Mesodermal cell (in vitro differentiated cells): ENCODE data around the gene COLEC12. TPM values are rescaled to one million over a fixed set of nuclear protein-coding genes. Genes with fewer than 3 reads are reported as not detected.

Source experiments
- H3K27ac ChIP-seq: 2 replicates; pipeline ENCODE4 v1.7.0; 2013; ENCODE audit warnings: mild to moderate bottlenecking, low read depth, low read length, moderate library complexity; ENCODE audit not compliant: severe bottlenecking
- H3K36me3 ChIP-seq: 2 replicates; pipeline ENCODE4 v1.7.1; 2013; ENCODE audit warnings: mild to moderate bottlenecking, low read length, moderate library complexity; ENCODE audit not compliant: control insufficient read depth, insufficient read depth
- H3K4me1 ChIP-seq: one replicate; pipeline ENCODE4 v1.7.1; 2013; ENCODE audit warnings: mild to moderate bottlenecking, low read length; ENCODE audit not compliant: insufficient read depth, control insufficient read depth, poor library complexity, severe bottlenecking
- H3K4me3 ChIP-seq: 2 replicates; pipeline ENCODE4 v1.7.0; 2013; ENCODE audit warnings: low read length, control low read depth, mild to moderate bottlenecking; ENCODE audit not compliant: insufficient read depth, poor library complexity, severe bottlenecking; ENCODE audit errors: extremely low read depth
- H3K9me3 ChIP-seq: 2 replicates; pipeline ENCODE4 v1.7.1; 2013; ENCODE audit warnings: mild to moderate bottlenecking, low read length, moderate library complexity; ENCODE audit not compliant: control insufficient read depth
- WGBS, 2 experiments: methylation state at CpG; one replicate each; pipeline ENCODE4 v1.1.5; 2013; ENCODE audit warnings: missing lambda C conversion rate in 2 of 2; ENCODE audit not compliant: insufficient coverage in 2 of 2; 5-methylcytosine and 5-hydroxymethylcytosine counted together
- polyA plus RNA-seq, 2 experiments: library from polyadenylated mRNA; stranded (reverse); fragments of 50-300 nt; gene quantifications; one replicate each; pipeline ENCODE4 v1.2.3, GENCODE V29; 2013

The COLEC12 gene
- 67.9 TPM for polyA plus RNA-seq (2013, experiment 1 of 2)
- polyA plus RNA-seq (2013, experiment 2 of 2) = 67.8 TPM

GRCh38 chr18:500632-501405 lies at the start of gene COLEC12:
COLEC12 (minus strand) TSS chr18:500701; CDS start chr18:500514, 187 bp downstream.
- 1% methylated on average over 26 to 53 of the region's 75 CpGs for WGBS, 2 experiments
- Histone ChIP-seq H3K9me3 (no peaks in the 10 kb centered on the region), H3K36me3 (no peaks in the 10 kb centered on the region), H3K27ac (peak within 1 kb of the TSS; percentile 89), H3K4me3 (peak within 1 kb of the TSS; percentile 67), H3K4me1 (peaks cover 23% of the 10 kb centered on the region)

DNA sequence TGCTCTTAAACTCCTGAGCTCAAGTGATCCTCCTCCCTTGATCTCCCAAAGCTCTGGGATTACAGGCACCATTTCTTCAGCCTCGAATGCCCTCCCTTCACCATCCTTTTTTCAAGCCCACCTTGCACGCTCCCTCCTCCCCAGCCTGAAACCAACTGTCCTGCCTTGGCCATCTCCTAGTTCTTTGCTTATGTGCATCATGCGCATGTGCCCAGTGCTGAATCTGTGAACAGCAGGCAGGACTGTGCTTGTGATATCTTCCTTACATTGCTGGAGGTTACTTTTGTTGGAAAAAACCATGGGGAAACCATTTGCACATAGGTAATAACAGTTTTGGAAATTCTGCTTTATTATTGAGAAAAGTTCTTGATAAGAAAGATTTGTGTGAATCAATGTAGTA lies 49.5 kb upstream of the COLEC12 start:
- Histone ChIP-seq H3K4me1 (no peaks in the 10 kb centered on the region), H3K36me3 (no peaks in the 10 kb centered on the region), H3K27ac (no peak overlapping the region), H3K9me3 (no peaks in the 10 kb centered on the region), H3K4me3 (no peak overlapping the region)
- 93 to 95% methylated on average over 3 of the region's 3 CpGs for WGBS, 2 experiments

- H3K27ac ChIP-seq = no peak overlapping the region
- no peaks in the 10 kb centered on the region for H3K9me3 ChIP-seq
- H3K4me1 ChIP-seq = peaks cover 3% of the 10 kb centered on the region
- H3K4me3 ChIP-seq = no peak overlapping the region
- no peaks in the 10 kb centered on the region for H3K36me3 ChIP-seq
- 67 to 100% methylated on average over 1 to 2 of the region's 4 CpGs for WGBS, 2 experiments
Observed at GRCh38 chr18:543447-544078, 43.1 kb upstream of the COLEC12 start.

- no peaks in the 10 kb centered on the region for H3K36me3 ChIP-seq
- WGBS, 2 experiments = 92 to 93% methylated on average over 2 to 3 of the region's 6 CpGs
- no peak overlapping the region for H3K4me3 ChIP-seq
- H3K9me3 ChIP-seq = no peaks in the 10 kb centered on the region
- no peak overlapping the region for H3K27ac ChIP-seq
- H3K4me1 ChIP-seq = no peaks in the 10 kb centered on the region
Observed at GRCh38 chr18:533995-534601, 33.6 kb upstream of the COLEC12 start.

DNA sequence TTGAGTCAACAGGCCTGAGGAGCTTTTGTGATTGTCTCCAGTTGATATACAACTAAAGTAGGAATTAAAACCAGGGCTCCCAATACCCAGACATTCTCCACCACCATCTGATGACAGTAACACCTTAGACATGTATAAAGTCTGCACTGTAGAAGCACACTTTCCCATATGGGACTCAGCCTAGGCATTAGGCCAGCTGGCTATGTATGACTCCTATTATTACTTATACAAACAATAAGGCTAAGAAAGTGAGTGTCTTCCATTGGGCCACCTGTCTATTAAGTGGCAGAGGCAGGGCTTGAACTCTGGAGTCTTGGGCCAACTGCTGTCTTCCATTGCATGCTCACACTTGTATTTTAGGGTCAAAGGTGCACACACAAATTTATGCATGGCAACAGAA lies 32.1 kb upstream of the COLEC12 start:
- no peak overlapping the region for H3K27ac ChIP-seq
- no peaks in the 10 kb centered on the region for H3K36me3 ChIP-seq
- no peaks in the 10 kb centered on the region for H3K9me3 ChIP-seq
- no peak overlapping the region for H3K4me3 ChIP-seq
- no peaks in the 10 kb centered on the region for H3K4me1 ChIP-seq

DNA sequence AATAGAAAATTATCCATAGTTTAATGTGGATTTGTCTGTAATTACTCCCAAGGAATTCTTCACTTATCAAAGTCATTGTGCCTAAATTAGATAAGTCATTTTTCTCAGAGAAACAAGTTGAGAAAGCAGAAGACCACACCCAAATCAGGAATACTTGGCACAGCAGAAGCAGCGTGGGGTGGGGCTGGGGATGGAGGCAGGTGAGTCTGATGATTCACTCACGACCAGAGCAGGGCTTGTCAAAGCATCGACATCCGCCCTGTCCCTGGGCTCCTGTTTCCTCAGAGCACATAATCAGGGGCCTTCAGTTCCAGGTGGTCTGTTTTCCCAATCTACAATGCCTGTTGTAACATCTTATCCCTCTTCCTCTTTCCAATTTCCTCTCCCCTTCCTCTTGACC lies 31.5 kb upstream of the COLEC12 start:
- WGBS, 2 experiments = 84 to 97% methylated on average over 4 of the region's 4 CpGs
- H3K36me3 ChIP-seq = no peaks in the 10 kb centered on the region
- peaks cover 4% of the 10 kb centered on the region for H3K4me1 ChIP-seq
- H3K4me3 ChIP-seq = no peak overlapping the region
- H3K9me3 ChIP-seq = no peaks in the 10 kb centered on the region
- no peak overlapping the region for H3K27ac ChIP-seq

- no peaks in the 10 kb centered on the region for H3K9me3 ChIP-seq
- H3K27ac ChIP-seq = no peak overlapping the region
- no peaks in the 10 kb centered on the region for H3K36me3 ChIP-seq
- H3K4me3 ChIP-seq = no peak overlapping the region
- H3K4me1 ChIP-seq = peaks cover 21% of the 10 kb centered on the region
- 80% methylated on average over 1 of the region's 1 CpG; no CpG with 5 or more reads in 1 of the 2 experiments for WGBS, 2 experiments
Observed at GRCh38 chr18:527146-527545, 26.6 kb upstream of the COLEC12 start.

DNA sequence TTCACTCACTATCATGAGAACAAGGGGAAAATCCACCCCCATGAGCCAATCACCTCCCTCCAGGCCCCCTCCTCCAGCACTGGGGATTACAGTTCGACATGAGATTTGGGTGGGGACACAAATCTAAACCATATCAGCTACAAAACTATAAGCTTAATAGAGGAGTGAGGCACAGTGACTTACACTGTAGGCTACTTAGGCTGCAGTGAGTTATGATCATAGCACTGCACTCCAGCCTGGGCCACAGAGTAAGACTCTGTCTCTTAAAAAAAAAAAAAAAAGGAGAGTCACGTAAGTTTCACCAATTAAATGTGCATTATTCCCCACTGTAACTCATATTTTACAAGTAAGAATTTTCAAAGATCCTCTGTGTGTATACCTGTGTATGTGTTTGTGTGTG lies 26.2 kb upstream of the COLEC12 start:
- peaks cover 21% of the 10 kb centered on the region for H3K4me1 ChIP-seq
- no peak overlapping the region for H3K27ac ChIP-seq
- no peaks in the 10 kb centered on the region for H3K9me3 ChIP-seq
- no CpG with 5 or more reads among the region's 2 CpGs for WGBS, 2 experiments
- H3K4me3 ChIP-seq = no peak overlapping the region
- H3K36me3 ChIP-seq = no peaks in the 10 kb centered on the region

GRCh38 chr18:525036-525797 lies 24.7 kb upstream of the COLEC12 start:
- H3K4me3 ChIP-seq = no peak overlapping the region
- peak overlapping the region; percentile 36 for H3K27ac ChIP-seq
- peaks cover 21% of the 10 kb centered on the region for H3K4me1 ChIP-seq
- H3K9me3 ChIP-seq = no peaks in the 10 kb centered on the region
- H3K36me3 ChIP-seq = no peaks in the 10 kb centered on the region
- 100% methylated on average over 1 to 2 of the region's 6 CpGs for WGBS, 2 experiments

GRCh38 chr18:524466-524865 lies 24.0 kb upstream of the COLEC12 start:
- Histone ChIP-seq H3K27ac (peak overlapping the region; percentile 16), H3K4me1 (peaks cover 21% of the 10 kb centered on the region), H3K36me3 (no peaks in the 10 kb centered on the region), H3K4me3 (no peak overlapping the region), H3K9me3 (no peaks in the 10 kb centered on the region)
